Astrocyte (in vitro differentiated cells and primary cell): ENCODE data around the gene SSH2. TPM values are rescaled to one million over a fixed set of nuclear protein-coding genes. Genes with fewer than 3 reads are reported as not detected.
A peak's percentile ranks its signal among the peaks of the same experiment; 100 is the strongest.

Experiments
- DNase-seq: peaks from one replicate; pipeline ENCODE4 v3.0.0-alpha.2; 2010; ENCODE audit warnings: low read depth
- FAIRE-seq: peaks from 2 replicates; lab custom pipeline; 2011; peaks lifted over from hg19 to GRCh38; lab: Jason Lieb, UNC
- H2AFZ ChIP-seq: 2 replicates; pipeline ENCODE4 v1.6.0; 2012; ENCODE audit warnings: low read depth, low read length, inconsistent platforms
- H3K27ac ChIP-seq: 2 replicates; pipeline ENCODE4 v1.5.1; 2011; ENCODE audit warnings: low read depth, low read length, inconsistent platforms
- H3K27me3 ChIP-seq: 2 replicates; pipeline ENCODE4 v1.6.0; 2011; ENCODE audit warnings: low read length, inconsistent platforms; ENCODE audit not compliant: insufficient read depth
- H3K36me3 ChIP-seq: 2 replicates; pipeline ENCODE4 v1.5.1; 2011; ENCODE audit warnings: low read length, inconsistent platforms; ENCODE audit not compliant: insufficient read depth
- H3K4me1 ChIP-seq: 2 replicates; pipeline ENCODE4 v1.5.1; 2011; ENCODE audit warnings: low read length, inconsistent platforms; ENCODE audit not compliant: insufficient read depth
- H3K4me2 ChIP-seq: 2 replicates; pipeline ENCODE4 v1.6.0; 2012; ENCODE audit warnings: low read length, inconsistent platforms
- H3K4me3 ChIP-seq: 2 replicates; pipeline ENCODE4 v1.5.1; 2011; ENCODE audit warnings: low read depth, mild to moderate bottlenecking, low read length, inconsistent platforms; ENCODE audit not compliant: insufficient read depth
- H3K79me2 ChIP-seq: 2 replicates; pipeline ENCODE4 v1.6.0; 2012; ENCODE audit warnings: mild to moderate bottlenecking, low read length, inconsistent platforms; ENCODE audit not compliant: insufficient read depth
- H3K9ac ChIP-seq: 2 replicates; pipeline ENCODE4 v1.6.0; 2012; ENCODE audit warnings: mild to moderate bottlenecking, low read length, inconsistent platforms
- H3K9me3 ChIP-seq: 2 replicates; pipeline ENCODE4 v1.5.1; 2012; ENCODE audit warnings: low read depth, mild to moderate bottlenecking, low read length, inconsistent platforms; ENCODE audit not compliant: insufficient read depth
- H4K20me1 ChIP-seq: 2 replicates; pipeline ENCODE4 v1.6.0; 2012; ENCODE audit warnings: low read length, inconsistent platforms; ENCODE audit not compliant: insufficient read depth
- H3K27ac Mint-ChIP-seq: one replicate; pipeline ENCODE4 v1.8.0; 2021; ENCODE audit warnings: mild to moderate bottlenecking, mixed read lengths; ENCODE audit not compliant: unreplicated experiment
- H3K27me3 Mint-ChIP-seq: one replicate; pipeline ENCODE4 v1.8.0; 2021; ENCODE audit warnings: low read depth, mixed read lengths; ENCODE audit not compliant: unreplicated experiment
- H3K36me3 Mint-ChIP-seq: one replicate; pipeline ENCODE4 v1.8.0; 2021; ENCODE audit warnings: low read depth, mixed read lengths; ENCODE audit not compliant: unreplicated experiment
- H3K4me1 Mint-ChIP-seq: one replicate; pipeline ENCODE4 v1.8.0; 2021; ENCODE audit warnings: low read depth, mixed read lengths; ENCODE audit not compliant: unreplicated experiment
- H3K4me3 Mint-ChIP-seq: one replicate; pipeline ENCODE4 v1.8.0; 2021; ENCODE audit warnings: mild to moderate bottlenecking, moderate library complexity, mixed read lengths; ENCODE audit not compliant: unreplicated experiment
- H3K9me3 Mint-ChIP-seq: one replicate; pipeline ENCODE4 v1.8.0; 2021; ENCODE audit warnings: mild to moderate bottlenecking, mixed read lengths; ENCODE audit not compliant: unreplicated experiment
- EZH2 ChIP-seq: IDR thresholded peaks from 2 replicates; pipeline ENCODE4 v1.6.1; 2012; ENCODE audit warnings: mild to moderate bottlenecking, low read length, inconsistent platforms; ENCODE audit not compliant: insufficient read depth
- total RNA-seq: library from RNA; stranded (reverse); gene quantifications from 2 replicates; pipeline ENCODE4 v1.2.1, GENCODE V29; 2021
- TF ChIP-seq, protein P1 (sequence below): IDR thresholded peaks from 2 replicates; pipeline ENCODE4 v1.5.1; 2011; ENCODE audit warnings: low read depth, mild to moderate bottlenecking, inconsistent platforms, low read length, moderate library complexity; ENCODE audit not compliant: insufficient read depth

Gene SSH2
- total RNA-seq, 1 donor from 2014 or later = 31.1 TPM

DNA sequence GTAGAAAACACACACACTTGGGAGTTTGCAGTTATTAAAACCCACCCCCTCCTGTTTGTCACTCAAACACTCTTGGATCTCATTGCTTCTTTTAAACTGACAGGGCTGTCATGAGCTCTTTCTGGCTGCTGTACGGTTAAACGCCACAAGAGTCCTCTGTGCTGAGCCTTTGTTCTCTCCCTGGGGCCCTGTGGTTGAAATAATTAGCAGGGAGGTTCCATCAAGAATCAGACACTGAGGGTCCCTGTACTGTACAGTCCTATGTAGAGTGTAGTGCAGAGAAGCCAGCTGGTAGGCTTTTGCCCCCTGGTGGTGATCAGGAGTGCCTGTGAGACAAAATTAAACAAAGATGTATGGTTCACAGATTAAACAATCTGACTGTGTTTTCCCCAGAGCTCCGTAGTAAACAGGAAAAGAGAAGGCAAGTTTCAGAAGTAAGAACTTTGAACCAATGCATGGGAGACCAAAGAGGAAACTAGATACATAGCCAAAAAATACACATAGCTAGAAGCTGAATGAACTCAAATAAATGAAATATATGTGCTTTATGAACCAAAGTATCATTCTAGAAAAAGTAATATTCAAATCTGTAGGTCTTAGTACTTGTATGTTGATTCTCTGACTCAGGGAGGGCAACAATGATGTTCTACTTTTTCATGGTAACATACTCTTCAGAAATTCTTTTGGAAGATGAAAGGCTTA is 1.4 kb upstream of the SSH2 start:
- no peak for TF ChIP-seq EZH2
- TF ChIP-seq, protein P1, sequence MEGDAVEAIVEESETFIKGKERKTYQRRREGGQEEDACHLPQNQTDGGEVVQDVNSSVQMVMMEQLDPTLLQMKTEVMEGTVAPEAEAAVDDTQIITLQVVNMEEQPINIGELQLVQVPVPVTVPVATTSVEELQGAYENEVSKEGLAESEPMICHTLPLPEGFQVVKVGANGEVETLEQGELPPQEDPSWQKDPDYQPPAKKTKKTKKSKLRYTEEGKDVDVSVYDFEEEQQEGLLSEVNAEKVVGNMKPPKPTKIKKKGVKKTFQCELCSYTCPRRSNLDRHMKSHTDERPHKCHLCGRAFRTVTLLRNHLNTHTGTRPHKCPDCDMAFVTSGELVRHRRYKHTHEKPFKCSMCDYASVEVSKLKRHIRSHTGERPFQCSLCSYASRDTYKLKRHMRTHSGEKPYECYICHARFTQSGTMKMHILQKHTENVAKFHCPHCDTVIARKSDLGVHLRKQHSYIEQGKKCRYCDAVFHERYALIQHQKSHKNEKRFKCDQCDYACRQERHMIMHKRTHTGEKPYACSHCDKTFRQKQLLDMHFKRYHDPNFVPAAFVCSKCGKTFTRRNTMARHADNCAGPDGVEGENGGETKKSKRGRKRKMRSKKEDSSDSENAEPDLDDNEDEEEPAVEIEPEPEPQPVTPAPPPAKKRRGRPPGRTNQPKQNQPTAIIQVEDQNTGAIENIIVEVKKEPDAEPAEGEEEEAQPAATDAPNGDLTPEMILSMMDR = peak; percentile 96
- H3K4me2 ChIP-seq = peak overlapping the region; percentile 90
- peaks cover 21% of the 10 kb centered on the region for H3K4me1 ChIP-seq
- no peak overlapping the region for H3K27ac ChIP-seq
- no peaks in the 10 kb centered on the region for H3K36me3 ChIP-seq
- no peaks in the 10 kb centered on the region for H3K27me3 Mint-ChIP-seq
- no peaks in the 10 kb centered on the region for H3K36me3 Mint-ChIP-seq
- no peaks in the 10 kb centered on the region for H3K27me3 ChIP-seq
- no peak overlapping the region for H3K4me3 Mint-ChIP-seq
- H3K27ac Mint-ChIP-seq = no peak overlapping the region
- H4K20me1 ChIP-seq = peaks cover 16% of the 10 kb centered on the region
- H2AFZ ChIP-seq = no peak overlapping the region
- H3K4me3 ChIP-seq = no peak overlapping the region
- H3K4me1 Mint-ChIP-seq = peaks cover 10% of the 10 kb centered on the region
- H3K9ac ChIP-seq = peak overlapping the region; percentile 87
- DNase-seq (peak; percentile 56), FAIRE-seq (peak; percentile 66)
- no peaks in the 10 kb centered on the region for H3K9me3 ChIP-seq
- no peaks in the 10 kb centered on the region for H3K9me3 Mint-ChIP-seq
- peaks cover 35% of the 10 kb centered on the region for H3K79me2 ChIP-seq

DNA sequence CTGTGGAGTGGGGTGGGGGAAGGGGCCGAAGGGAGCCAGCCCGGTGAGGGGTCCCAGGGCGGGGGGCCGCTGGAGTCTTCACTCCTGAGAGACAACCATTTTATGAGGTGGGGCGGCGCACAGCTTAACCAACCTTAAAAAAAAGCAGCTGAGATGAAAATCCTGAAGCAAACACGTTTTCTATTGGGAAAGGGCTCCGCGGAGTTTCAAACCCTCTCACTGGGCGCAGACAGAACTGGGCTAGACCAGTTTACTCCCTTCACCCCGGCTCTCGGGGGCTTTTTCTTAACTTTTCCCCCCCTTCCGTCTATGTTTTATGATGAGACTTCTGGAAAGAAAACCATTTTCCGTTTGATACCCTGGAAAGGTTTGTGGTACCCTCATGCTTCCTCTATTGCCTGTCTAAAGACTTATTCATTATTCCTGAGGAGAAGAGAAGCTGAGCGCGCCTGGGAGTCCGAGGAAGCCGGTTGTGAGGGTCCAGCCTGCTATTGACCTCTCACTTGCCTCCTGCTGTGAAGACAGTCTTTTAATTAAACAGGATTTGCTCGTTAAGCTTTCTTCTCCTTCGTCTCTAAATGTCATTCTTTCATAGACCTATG is 482 bp upstream of the SSH2 start:
- Histone ChIP-seq H4K20me1 (peaks cover 20% of the 10 kb centered on the region), H3K27me3 (no peaks in the 10 kb centered on the region), H3K4me2 (peak overlapping the region; percentile 90), H3K79me2 (peaks cover 43% of the 10 kb centered on the region), H3K9me3 (no peaks in the 10 kb centered on the region), H3K27ac (peak overlapping the region; percentile 85), H3K9ac (peak overlapping the region; percentile 87), H3K4me1 (peaks cover 21% of the 10 kb centered on the region), H2AFZ (peak overlapping the region; percentile 95), H3K36me3 (no peaks in the 10 kb centered on the region), H3K4me3 (peak overlapping the region; percentile 91)
- DNase-seq (peak; percentile 34), FAIRE-seq (no peak)
- Mint-ChIP-seq H3K4me1 (peaks cover 12% of the 10 kb centered on the region), H3K36me3 (no peaks in the 10 kb centered on the region), H3K27me3 (no peaks in the 10 kb centered on the region), H3K9me3 (no peaks in the 10 kb centered on the region), H3K27ac (no peak overlapping the region), H3K4me3 (no peak overlapping the region)
- no peak for TF ChIP-seq EZH2
- TF ChIP-seq, protein P1 = no peak
